Vagina (tissue), 2 donors: ENCODE results near the gene RIN2.

Experiments used
- POLR2A ChIP-seq, 2 donors: fragments of 450-650 bp; IDR thresholded peaks; one replicate each; pipeline ENCODE4 v1.6.1; 2017; ENCODE audit warnings: antibody characterized with exemption in 2 of 2, mild to moderate bottlenecking in 2 of 2, moderate library complexity in 2 of 2
- TF ChIP-seq, protein P1 (sequence below), 3 experiments: fragments of 450-650 bp in 2 of 3; fragments of 200-600 bp in 1 of 3; sonication (generic) in 1 of 3; IDR thresholded peaks; one replicate each; pipeline ENCODE4 v1.5.1; 2017 to 2019; ENCODE audit warnings: antibody characterized with exemption in 3 of 3, mild to moderate bottlenecking in 2 of 3, moderate library complexity in 2 of 3

DNA sequence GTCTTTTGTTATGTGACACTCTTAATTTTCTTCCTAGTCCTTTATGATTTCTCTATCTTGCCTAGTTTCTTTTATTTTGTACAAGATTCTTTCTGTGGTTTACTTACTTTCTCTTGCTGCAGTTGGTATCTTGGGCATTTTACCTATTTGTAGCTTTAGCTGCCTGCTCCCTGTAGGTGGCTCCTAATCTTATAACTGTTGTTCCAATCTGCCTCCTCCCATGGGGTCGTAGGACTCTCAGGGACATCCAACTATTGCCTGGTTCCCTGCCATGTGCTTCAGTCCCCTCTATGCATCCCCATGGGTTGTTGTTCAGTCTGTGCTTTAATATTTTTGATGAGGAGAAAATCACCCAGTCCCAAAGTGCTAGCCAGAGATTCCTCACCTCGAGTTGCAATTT lies 31.4 kb downstream of the RIN2 start:
- no peak for TF ChIP-seq POLR2A (IDR thresholded peaks at IDR 0.05)
- TF ChIP-seq, protein P1, sequence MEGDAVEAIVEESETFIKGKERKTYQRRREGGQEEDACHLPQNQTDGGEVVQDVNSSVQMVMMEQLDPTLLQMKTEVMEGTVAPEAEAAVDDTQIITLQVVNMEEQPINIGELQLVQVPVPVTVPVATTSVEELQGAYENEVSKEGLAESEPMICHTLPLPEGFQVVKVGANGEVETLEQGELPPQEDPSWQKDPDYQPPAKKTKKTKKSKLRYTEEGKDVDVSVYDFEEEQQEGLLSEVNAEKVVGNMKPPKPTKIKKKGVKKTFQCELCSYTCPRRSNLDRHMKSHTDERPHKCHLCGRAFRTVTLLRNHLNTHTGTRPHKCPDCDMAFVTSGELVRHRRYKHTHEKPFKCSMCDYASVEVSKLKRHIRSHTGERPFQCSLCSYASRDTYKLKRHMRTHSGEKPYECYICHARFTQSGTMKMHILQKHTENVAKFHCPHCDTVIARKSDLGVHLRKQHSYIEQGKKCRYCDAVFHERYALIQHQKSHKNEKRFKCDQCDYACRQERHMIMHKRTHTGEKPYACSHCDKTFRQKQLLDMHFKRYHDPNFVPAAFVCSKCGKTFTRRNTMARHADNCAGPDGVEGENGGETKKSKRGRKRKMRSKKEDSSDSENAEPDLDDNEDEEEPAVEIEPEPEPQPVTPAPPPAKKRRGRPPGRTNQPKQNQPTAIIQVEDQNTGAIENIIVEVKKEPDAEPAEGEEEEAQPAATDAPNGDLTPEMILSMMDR (IDR thresholded peaks at IDR 0.05), result no peak
